NCI-H748 (cell line): Measurements from ENCODE around the gene ST6GALNAC5.
"Not testable (repeated sequence)": the region's sequence is repeated elsewhere in the genome, so short reads cannot be mapped to it uniquely, and the experiment has no call there.

Experiments
- DNase-seq: peaks from one replicate; lab custom pipeline; 2025; ENCODE audit not compliant: unreplicated experiment; lab: John Stamatoyannopoulos, UW

Gene ST6GALNAC5

GRCh38 chr1:76865696-76866286 is 1.5 kb upstream of the ST6GALNAC5 start:
- DNase-seq, result no peak

GRCh38 chr1:76866566-76866965 is 714 bp upstream of the ST6GALNAC5 start:
- no peak for DNase-seq

- peak; percentile 89 for DNase-seq
Measured at GRCh38 chr1:76868154-76868882, 1.0 kb downstream of the ST6GALNAC5 start.

GRCh38 chr1:76868916-76869315 is 1.6 kb downstream of the ST6GALNAC5 start:
- DNase-seq, result peak; percentile 67

- DNase-seq, result no peak
Measured at GRCh38 chr1:76870037-76870436, 2.8 kb downstream of the ST6GALNAC5 start.

GRCh38 chr1:76871355-76871974 is 4.2 kb downstream of the ST6GALNAC5 start:
- no peak for DNase-seq

GRCh38 chr1:76872944-76873343 is 5.7 kb downstream of the ST6GALNAC5 start:
- no peak for DNase-seq

- DNase-seq, result no peak
Measured at GRCh38 chr1:76876655-76877395, 9.5 kb downstream of the ST6GALNAC5 start.

- DNase-seq, result not testable (repeated sequence)
Measured at GRCh38 chr1:76879014-76879413, 11.7 kb downstream of the ST6GALNAC5 start.

- no peak for DNase-seq
Measured at GRCh38 chr1:76881762-76882161, 14.5 kb downstream of the ST6GALNAC5 start.

GRCh38 chr1:76891931-76892622 is 24.8 kb downstream of the ST6GALNAC5 start:
- no peak for DNase-seq

- DNase-seq, result no peak
Measured at GRCh38 chr1:76892675-76893074, 25.4 kb downstream of the ST6GALNAC5 start.

GRCh38 chr1:76901158-76901767 is 34.0 kb downstream of the ST6GALNAC5 start:
- DNase-seq, result peak; percentile 77

GRCh38 chr1:76905876-76906595 is 38.8 kb downstream of the ST6GALNAC5 start:
- DNase-seq, result no peak

- DNase-seq, result no peak
Measured at GRCh38 chr1:76909311-76909710, 42.0 kb downstream of the ST6GALNAC5 start.

- DNase-seq, result no peak
Measured at GRCh38 chr1:76919085-76919484, 51.8 kb downstream of the ST6GALNAC5 start.

- no peak for DNase-seq
Measured at GRCh38 chr1:76921590-76921989, 54.3 kb downstream of the ST6GALNAC5 start.

GRCh38 chr1:76925825-76926224 is 58.5 kb downstream of the ST6GALNAC5 start:
- no peak for DNase-seq

GRCh38 chr1:76928522-76928921 is 61.2 kb downstream of the ST6GALNAC5 start:
- DNase-seq, result no peak

GRCh38 chr1:76929136-76929535 is 61.9 kb downstream of the ST6GALNAC5 start:
- no peak for DNase-seq
